HepG2 (cell line): ENCODE results near the gene TM7SF3. TPM values are rescaled to one million over a fixed set of nuclear protein-coding genes. Genes with fewer than 3 reads are reported as not detected.

Source experiments
- ATAC-seq: fragments of 200-7000 bp; cut with Tn5 transposase; 3 replicates; pipeline ENCODE4 v1.9.1; 2020; ENCODE audit warnings: mild to moderate bottlenecking, moderate library complexity
- BruUV-seq: library from RNA; stranded (reverse); fragments of 400-500 nt; replicated peaks from 2 replicates; lab custom pipeline; 2021; lab: Mats Ljungman, UMichigan
- CTCF ChIA-PET: fragments of 300-600 bp; formaldehyde crosslinking; extraction: SDS; loops from one replicate; lab custom pipeline; 2021; ENCODE audit warnings: low total read pairs, inconsistent platforms, low intra/inter-chr PET ratio; lab: Yijun Ruan, JAX
- POLR2A ChIA-PET: fragments of 350-600 bp; sonication (Branson Sonifier 250); formaldehyde crosslinking; loops from one replicate; lab custom pipeline; 2020; ENCODE audit warnings: antibody characterized with exemption, inconsistent platforms; lab: Yijun Ruan, JAX
- DNase-seq: peaks from one replicate; pipeline ENCODE4 v3.0.0-alpha.2; 2015; ENCODE audit warnings: low spot score
- FAIRE-seq: peaks from 3 replicates; lab custom pipeline; 2011; peaks lifted over from hg19 to GRCh38; lab: Jason Lieb, UNC
- H2AFZ ChIP-seq: one replicate; pipeline ENCODE4 v1.6.1; 2011; ENCODE audit warnings: low read length, inconsistent platforms
- H3K27ac ChIP-seq: fragments of 300-600 bp; 3 replicates; pipeline ENCODE4 v1.8.0; 2011; ENCODE audit warnings: mixed run types, mild to moderate bottlenecking, mixed read lengths, low read length, inconsistent platforms; ENCODE audit not compliant: insufficient read depth; ENCODE audit errors: extremely low read length
- H3K27me3 ChIP-seq, 2 experiments: fragments of 200-600 bp in 1 of 2; 2 replicates in 1 of 2; 3 replicates in 1 of 2; pipeline versions ENCODE4 v1.6.0 to v1.8.0; 2011; ENCODE audit warnings: low read length in 2 of 2, mild to moderate bottlenecking in 2 of 2, moderate library complexity in 2 of 2, inconsistent platforms in 1 of 2; ENCODE audit not compliant: insufficient read depth in 2 of 2, control insufficient read depth in 1 of 2
- H3K36me3 ChIP-seq, 2 experiments: fragments of 200-600 bp in 1 of 2; replicated peaks in 1 of 2; 2 replicates in 1 of 2; 3 replicates in 1 of 2; pipeline versions ENCODE4 v1.5.1 to v1.8.0; 2011; ENCODE audit warnings: low read length in 2 of 2, inconsistent platforms in 1 of 2; ENCODE audit not compliant: insufficient read depth in 2 of 2, control insufficient read depth in 1 of 2
- H3K4me1 ChIP-seq: 2 replicates; pipeline ENCODE4 v1.5.1; 2012; ENCODE audit warnings: low read length, inconsistent platforms; ENCODE audit not compliant: insufficient read depth
- H3K4me2 ChIP-seq: 2 replicates; pipeline ENCODE4 v1.6.0; 2011; ENCODE audit warnings: low read depth, low read length, inconsistent platforms
- H3K4me3 ChIP-seq, 3 experiments: fragments of 200-600 bp in 1 of 3; sonication (generic), shearing (Covaris generic) in 1 of 3; replicated peaks in 1 of 3; 2 replicates each; pipeline ENCODE4 v1.5.1; 2011 to 2016; ENCODE audit warnings: low read length in 3 of 3, inconsistent platforms in 2 of 3, low read depth in 2 of 3, mild to moderate bottlenecking in 2 of 3, control low read depth in 1 of 3, mixed read lengths in 1 of 3; ENCODE audit not compliant: insufficient read depth in 1 of 3
- H3K79me2 ChIP-seq: one replicate; pipeline ENCODE4 v1.6.1; 2011; ENCODE audit warnings: low read length, inconsistent platforms; ENCODE audit not compliant: insufficient read depth
- H3K9ac ChIP-seq: 2 replicates; pipeline ENCODE4 v1.6.0; 2011; ENCODE audit warnings: mild to moderate bottlenecking, low read depth, low read length, inconsistent platforms; ENCODE audit not compliant: insufficient read depth
- H3K9me3 ChIP-seq: 2 replicates; pipeline ENCODE4 v1.5.1; 2012; ENCODE audit warnings: mild to moderate bottlenecking, low read length
- H4K20me1 ChIP-seq: 2 replicates; pipeline ENCODE4 v1.6.0; 2011; ENCODE audit warnings: inconsistent platforms, mild to moderate bottlenecking, low read length, moderate library complexity; ENCODE audit not compliant: insufficient read depth
- GATAD1 ChIP-seq: IDR thresholded peaks from 2 replicates; pipeline ENCODE4 v1.6.1; 2016; ENCODE audit warnings: missing genetic modification reagents, missing compliant biosample characterization
- HDAC1 ChIP-seq: sonication (generic); formaldehyde crosslinking; IDR thresholded peaks from 2 replicates; pipeline ENCODE4 v1.5.1; 2020; ENCODE audit warnings: mild to moderate bottlenecking, missing genetic modification reagents
- SOX6 ChIP-seq, 2 experiments: fragments of 450-650 bp in 1 of 2; sonication (generic) in 1 of 2; formaldehyde crosslinking in 1 of 2; IDR thresholded peaks; 2 replicates each; pipeline versions ENCODE4 v1.4.0 to v1.6.1; 2017 to 2020; ENCODE audit warnings: antibody characterized with exemption in 1 of 2, mild to moderate bottlenecking in 1 of 2, missing genetic modification reagents in 1 of 2
- ZFP90 ChIP-seq: sonication (generic); formaldehyde crosslinking; IDR thresholded peaks from 2 replicates; pipeline ENCODE4 v1.8.0; 2022; ENCODE audit warnings: missing genetic modification reagents, mild to moderate bottlenecking, inconsistent platforms, borderline replicate concordance
- ZNF263 ChIP-seq: sonication (generic); formaldehyde crosslinking; IDR thresholded peaks from 2 replicates; pipeline ENCODE4 v1.4.0; 2020; ENCODE audit warnings: missing genetic modification reagents
- ZNF660 ChIP-seq: sonication (generic); formaldehyde crosslinking; IDR thresholded peaks from 2 replicates; pipeline ENCODE4 v1.5.1; 2020; ENCODE audit warnings: mild to moderate bottlenecking, low read depth, missing genetic modification reagents, borderline replicate concordance
- in situ Hi-C: cut with HindIII; loops from 2 replicates; pipeline ENCODE4 v1.10.0; 2017; ENCODE audit warnings: low pct_unique_long_range_greater_than_20kb; ENCODE audit not compliant: extremely low pct_ligation_motif_present
- intact Hi-C: fragments of 100-400 bp; cut with micrococcal nuclease; formaldehyde crosslinking; loops from one replicate; pipeline ENCODE4 v1.10.0; 2022; ENCODE audit not compliant: unreplicated experiment
- polyA plus RNA-seq, 8 experiments: library from polyadenylated mRNA; depleted of rRNA in 3 of 8; stranded (reverse) in 7 of 8; unstranded in 1 of 8; fragments of >200 nt; fragmentation: Illumina TruSeq in 4 of 8; extraction: Trizol in 4 of 8; gene quantifications; 2 replicates each; pipeline versions ENCODE4 v1.2.1 to v1.2.3, GENCODE V29; 2011 to 2016; ENCODE audit warnings: low read depth in 4 of 8, missing spikeins in 1 of 8, mixed read lengths in 1 of 8; ENCODE audit not compliant: insufficient read depth in 1 of 8
- total RNA-seq, 5 experiments: library from RNA; depleted of rRNA; stranded (reverse); fragments of >200 nt; fragmentation: Illumina TruSeq; extraction: Trizol; gene quantifications; 2 replicates each; pipeline ENCODE4 v1.2.3, GENCODE V29; 2016; ENCODE audit warnings: low read depth in 1 of 5
- TF ChIP-seq, protein P1 (sequence below): sonication (generic); formaldehyde crosslinking; conservative IDR thresholded peaks from 2 replicates; pipeline ENCODE4 v1.4.0; 2020; ENCODE audit warnings: mild to moderate bottlenecking, missing genetic modification reagents, moderate library complexity
- TF ChIP-seq, protein P2 (sequence below): sonication (generic); formaldehyde crosslinking; IDR thresholded peaks from 2 replicates; pipeline ENCODE4 v1.9.0; 2021; ENCODE audit warnings: missing genetic modification reagents, borderline replicate concordance
- TF ChIP-seq, protein P3 (sequence below): fragments of 450-650 bp; IDR thresholded peaks from 2 replicates; pipeline ENCODE4 v1.6.1; 2017; ENCODE audit warnings: mild to moderate bottlenecking

The TM7SF3 gene
- total and polyA plus RNA-seq, 2 of the 13 experiments (the other 11 are each of a cell fraction or from before 2014, with no cell fraction given): 116 to 142 TPM

DNA sequence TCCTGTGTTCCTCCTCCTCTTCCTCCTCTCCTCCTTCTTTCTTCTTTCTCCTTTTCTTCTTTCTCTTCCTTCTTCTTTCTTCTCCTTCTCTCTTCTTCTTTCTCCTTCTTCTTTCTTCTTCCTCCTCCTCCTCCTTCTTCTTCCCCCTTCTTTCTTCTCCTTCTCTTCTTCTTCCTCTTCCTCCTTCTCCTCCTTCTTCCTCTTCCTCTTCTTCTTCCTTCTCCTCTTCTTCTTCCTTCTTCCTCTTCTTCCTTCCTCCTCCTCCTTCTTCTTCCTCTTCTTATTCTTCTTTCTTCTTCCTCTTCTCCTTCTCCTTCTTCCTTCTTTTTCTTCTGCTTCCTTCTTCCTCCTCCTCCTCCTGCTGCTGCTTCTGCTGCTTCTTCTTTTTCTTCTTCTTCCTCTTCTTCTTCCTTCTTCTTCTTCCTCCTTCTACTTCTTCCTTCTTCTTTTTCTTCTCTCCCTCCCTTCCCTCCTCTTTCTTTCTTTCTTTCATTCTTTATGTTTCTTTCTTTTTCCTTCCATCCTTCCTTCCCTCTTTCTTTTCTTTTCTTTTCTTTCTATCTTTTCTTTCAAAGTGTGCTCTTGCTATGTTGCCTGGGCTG lies 49.2 kb upstream of the TM7SF3 start:
- TF ChIP-seq, protein P1, sequence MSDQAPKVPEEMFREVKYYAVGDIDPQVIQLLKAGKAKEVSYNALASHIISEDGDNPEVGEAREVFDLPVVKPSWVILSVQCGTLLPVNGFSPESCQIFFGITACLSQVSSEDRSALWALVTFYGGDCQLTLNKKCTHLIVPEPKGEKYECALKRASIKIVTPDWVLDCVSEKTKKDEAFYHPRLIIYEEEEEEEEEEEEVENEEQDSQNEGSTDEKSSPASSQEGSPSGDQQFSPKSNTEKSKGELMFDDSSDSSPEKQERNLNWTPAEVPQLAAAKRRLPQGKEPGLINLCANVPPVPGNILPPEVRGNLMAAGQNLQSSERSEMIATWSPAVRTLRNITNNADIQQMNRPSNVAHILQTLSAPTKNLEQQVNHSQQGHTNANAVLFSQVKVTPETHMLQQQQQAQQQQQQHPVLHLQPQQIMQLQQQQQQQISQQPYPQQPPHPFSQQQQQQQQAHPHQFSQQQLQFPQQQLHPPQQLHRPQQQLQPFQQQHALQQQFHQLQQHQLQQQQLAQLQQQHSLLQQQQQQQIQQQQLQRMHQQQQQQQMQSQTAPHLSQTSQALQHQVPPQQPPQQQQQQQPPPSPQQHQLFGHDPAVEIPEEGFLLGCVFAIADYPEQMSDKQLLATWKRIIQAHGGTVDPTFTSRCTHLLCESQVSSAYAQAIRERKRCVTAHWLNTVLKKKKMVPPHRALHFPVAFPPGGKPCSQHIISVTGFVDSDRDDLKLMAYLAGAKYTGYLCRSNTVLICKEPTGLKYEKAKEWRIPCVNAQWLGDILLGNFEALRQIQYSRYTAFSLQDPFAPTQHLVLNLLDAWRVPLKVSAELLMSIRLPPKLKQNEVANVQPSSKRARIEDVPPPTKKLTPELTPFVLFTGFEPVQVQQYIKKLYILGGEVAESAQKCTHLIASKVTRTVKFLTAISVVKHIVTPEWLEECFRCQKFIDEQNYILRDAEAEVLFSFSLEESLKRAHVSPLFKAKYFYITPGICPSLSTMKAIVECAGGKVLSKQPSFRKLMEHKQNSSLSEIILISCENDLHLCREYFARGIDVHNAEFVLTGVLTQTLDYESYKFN (CRISPR knock-in tag): no peak
- TF ChIP-seq ZNF660 (CRISPR knock-in tag) (no peak), ZFP90 (CRISPR knock-in tag) (no peak), HDAC1 (no peak), ZNF263 (CRISPR knock-in tag) (no peak), SOX6 (IDR thresholded peaks at IDR 0.05) (peak; percentile 24; the same call in 1 of the 2 replicates), SOX6 (CRISPR knock-in tag; IDR thresholded peaks at IDR 0.05) (no peak), GATAD1 (no peak)
- TF ChIP-seq, protein P2, sequence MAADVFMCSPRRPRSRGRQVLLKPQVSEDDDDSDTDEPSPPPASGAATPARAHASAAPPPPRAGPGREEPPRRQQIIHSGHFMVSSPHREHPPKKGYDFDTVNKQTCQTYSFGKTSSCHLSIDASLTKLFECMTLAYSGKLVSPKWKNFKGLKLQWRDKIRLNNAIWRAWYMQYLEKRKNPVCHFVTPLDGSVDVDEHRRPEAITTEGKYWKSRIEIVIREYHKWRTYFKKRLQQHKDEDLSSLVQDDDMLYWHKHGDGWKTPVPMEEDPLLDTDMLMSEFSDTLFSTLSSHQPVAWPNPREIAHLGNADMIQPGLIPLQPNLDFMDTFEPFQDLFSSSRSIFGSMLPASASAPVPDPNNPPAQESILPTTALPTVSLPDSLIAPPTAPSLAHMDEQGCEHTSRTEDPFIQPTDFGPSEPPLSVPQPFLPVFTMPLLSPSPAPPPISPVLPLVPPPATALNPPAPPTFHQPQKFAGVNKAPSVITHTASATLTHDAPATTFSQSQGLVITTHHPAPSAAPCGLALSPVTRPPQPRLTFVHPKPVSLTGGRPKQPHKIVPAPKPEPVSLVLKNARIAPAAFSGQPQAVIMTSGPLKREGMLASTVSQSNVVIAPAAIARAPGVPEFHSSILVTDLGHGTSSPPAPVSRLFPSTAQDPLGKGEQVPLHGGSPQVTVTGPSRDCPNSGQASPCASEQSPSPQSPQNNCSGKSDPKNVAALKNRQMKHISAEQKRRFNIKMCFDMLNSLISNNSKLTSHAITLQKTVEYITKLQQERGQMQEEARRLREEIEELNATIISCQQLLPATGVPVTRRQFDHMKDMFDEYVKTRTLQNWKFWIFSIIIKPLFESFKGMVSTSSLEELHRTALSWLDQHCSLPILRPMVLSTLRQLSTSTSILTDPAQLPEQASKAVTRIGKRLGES (CRISPR knock-in tag): no peak
- TF ChIP-seq, protein P3, sequence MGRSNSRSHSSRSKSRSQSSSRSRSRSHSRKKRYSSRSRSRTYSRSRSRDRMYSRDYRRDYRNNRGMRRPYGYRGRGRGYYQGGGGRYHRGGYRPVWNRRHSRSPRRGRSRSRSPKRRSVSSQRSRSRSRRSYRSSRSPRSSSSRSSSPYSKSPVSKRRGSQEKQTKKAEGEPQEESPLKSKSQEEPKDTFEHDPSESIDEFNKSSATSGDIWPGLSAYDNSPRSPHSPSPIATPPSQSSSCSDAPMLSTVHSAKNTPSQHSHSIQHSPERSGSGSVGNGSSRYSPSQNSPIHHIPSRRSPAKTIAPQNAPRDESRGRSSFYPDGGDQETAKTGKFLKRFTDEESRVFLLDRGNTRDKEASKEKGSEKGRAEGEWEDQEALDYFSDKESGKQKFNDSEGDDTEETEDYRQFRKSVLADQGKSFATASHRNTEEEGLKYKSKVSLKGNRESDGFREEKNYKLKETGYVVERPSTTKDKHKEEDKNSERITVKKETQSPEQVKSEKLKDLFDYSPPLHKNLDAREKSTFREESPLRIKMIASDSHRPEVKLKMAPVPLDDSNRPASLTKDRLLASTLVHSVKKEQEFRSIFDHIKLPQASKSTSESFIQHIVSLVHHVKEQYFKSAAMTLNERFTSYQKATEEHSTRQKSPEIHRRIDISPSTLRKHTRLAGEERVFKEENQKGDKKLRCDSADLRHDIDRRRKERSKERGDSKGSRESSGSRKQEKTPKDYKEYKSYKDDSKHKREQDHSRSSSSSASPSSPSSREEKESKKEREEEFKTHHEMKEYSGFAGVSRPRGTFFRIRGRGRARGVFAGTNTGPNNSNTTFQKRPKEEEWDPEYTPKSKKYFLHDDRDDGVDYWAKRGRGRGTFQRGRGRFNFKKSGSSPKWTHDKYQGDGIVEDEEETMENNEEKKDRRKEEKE: no peak
- DNase-seq: no peak
- BruUV-seq: no TSS peak
- Histone ChIP-seq H4K20me1 (no peaks in the 10 kb centered on the region), H3K27ac (no peak overlapping the region), H3K9ac (no peak overlapping the region), H3K9me3 (no peaks in the 10 kb centered on the region), H2AFZ (no peak overlapping the region), H3K79me2 (no peaks in the 10 kb centered on the region), H3K4me3 (no peak overlapping the region), H3K4me1 (no peaks in the 10 kb centered on the region), H3K27me3 (no peaks in the 10 kb centered on the region), H3K36me3 (no peaks in the 10 kb centered on the region), H3K4me2 (no peak overlapping the region)
- ChIA-PET POLR2A (no interaction called here), CTCF (no interaction called here)
- in situ Hi-C loops (no loop called here), intact Hi-C loops (no loop called here)
- no peak for FAIRE-seq
- no peak for ATAC-seq
